Stimulated activated CD8-positive, alpha-beta memory T cell treated with anti-CD3 and anti-CD28 coated beads, Interleukin-7, amount 100 ng/mL, for 1 hour (primary cell): ENCODE data around the gene PPP1R16B.
"Not testable (repeated sequence)": the region's sequence is repeated elsewhere in the genome, so short reads cannot be mapped to it uniquely, and the experiment has no call there.

Source experiments
- DNase-seq, 2 donors: peaks; one replicate each; pipeline ENCODE4 v3.0.0-alpha.2; 2020; ENCODE audit warnings: low read depth in 2 of 2

PPP1R16B gene

GRCh38 chr20:38791940-38792339, 13.6 kb upstream of the PPP1R16B start:
- DNase-seq, result no peak

GRCh38 chr20:38794057-38794456, 11.4 kb upstream of the PPP1R16B start:
- DNase-seq, result not testable (repeated sequence)

GRCh38 chr20:38798266-38798665, 7.2 kb upstream of the PPP1R16B start:
- DNase-seq, result no peak

GRCh38 chr20:38799203-38799602, 6.3 kb upstream of the PPP1R16B start:
- DNase-seq, result no peak

- no peak for DNase-seq
Observed at GRCh38 chr20:38800882-38801281, 4.6 kb upstream of the PPP1R16B start.

- no peak for DNase-seq
Observed at GRCh38 chr20:38804221-38804620, 1.3 kb upstream of the PPP1R16B start.

GRCh38 chr20:38804682-38805501, 605 bp upstream of the PPP1R16B start:
- peak; percentile 53 to 58 for DNase-seq

GRCh38 chr20:38805958-38806854, 709 bp downstream of the PPP1R16B start:
- DNase-seq, result peak in 1 of 2 donors; percentile 15

- peak in 1 of 2 donors; percentile 7 for DNase-seq
Observed at GRCh38 chr20:38806855-38807655, 1.6 kb downstream of the PPP1R16B start.

GRCh38 chr20:38809942-38810341, 4.4 kb downstream of the PPP1R16B start:
- no peak for DNase-seq

GRCh38 chr20:38810926-38811630, 5.6 kb downstream of the PPP1R16B start:
- DNase-seq, result no peak

- no peak for DNase-seq
Observed at GRCh38 chr20:38811769-38812168, 6.3 kb downstream of the PPP1R16B start.

- no peak for DNase-seq
Observed at GRCh38 chr20:38812182-38812581, 6.7 kb downstream of the PPP1R16B start.

- no peak for DNase-seq
Observed at GRCh38 chr20:38812709-38813573, 7.4 kb downstream of the PPP1R16B start.

- not testable (repeated sequence) for DNase-seq
Observed at GRCh38 chr20:38813574-38813962, 8.1 kb downstream of the PPP1R16B start.

GRCh38 chr20:38815446-38815845, 9.9 kb downstream of the PPP1R16B start:
- no peak for DNase-seq

GRCh38 chr20:38818113-38819065, 12.9 kb downstream of the PPP1R16B start:
- DNase-seq, result no peak

GRCh38 chr20:38825571-38825900, 20.0 kb downstream of the PPP1R16B start:
- no peak for DNase-seq
